ENCODE results near the gene SLN. TPM values are rescaled to one million over a fixed set of nuclear protein-coding genes. Genes with fewer than 3 reads are reported as not detected.

The SLN gene
- total RNA-seq, 1 experiment from 2014 or later = not detected

GRCh38 chr11:107720303-107720774 lies 8.5 kb upstream of the SLN start:
- H3K56ac ChIP-seq (ENCODE audit: insufficient read length, low read depth, low read length) = no peak overlapping the region
- H4K91ac ChIP-seq (ENCODE audit: insufficient read length, low read depth, low read length) = no peak overlapping the region
- H3K27ac Mint-ChIP-seq = no peak overlapping the region
- no peak overlapping the region for H2BK15ac ChIP-seq (ENCODE audit: low read depth, low read length)
- H2AK5ac ChIP-seq (ENCODE audit: insufficient read length, low read length) = no peak overlapping the region
- no CpG with 5 or more reads among the region's 2 CpGs for WGBS (ENCODE audit: extremely low coverage, insufficient read length, low lambda C conversion rate)
- H2BK20ac ChIP-seq (ENCODE audit: low read depth, low read length, poor library complexity, severe bottlenecking) = no peak overlapping the region
- no peaks in the 10 kb centered on the region for H3K9me3 Mint-ChIP-seq
- H2BK5ac ChIP-seq (ENCODE audit: insufficient read length, low read length) = no peak overlapping the region
- H3K4me1 ChIP-seq (ENCODE audit: insufficient read depth, low read length) = no peaks in the 10 kb centered on the region
- no peak overlapping the region for H3K9ac ChIP-seq (ENCODE audit: extremely low read depth, insufficient read length, low read length)
- H3K27ac ChIP-seq (ENCODE audit: insufficient read length, low read depth, low read length) = no peak overlapping the region
- H3T11ph ChIP-seq (ENCODE audit: low read length) = no peak overlapping the region
- no peak overlapping the region for H3K23ac ChIP-seq (ENCODE audit: insufficient read length, low read depth, low read length)
- TF ChIP-seq CTCF (conservative IDR thresholded peaks at IDR 0.05) = no peak
- H3K36me3 Mint-ChIP-seq (ENCODE audit: insufficient read depth in 1 of 3, low read depth in 3 of 3) = no peaks in the 10 kb centered on the region
- no peaks in the 10 kb centered on the region for H3K27me3 ChIP-seq (ENCODE audit: insufficient read depth, low read length)
- no peak overlapping the region for H3K4ac ChIP-seq (ENCODE audit: low read depth, low read length)
- H3K4me2 ChIP-seq (ENCODE audit: insufficient read depth, insufficient read length, low read length) = no peak overlapping the region
- peaks cover 3% of the 10 kb centered on the region for H3K27me3 Mint-ChIP-seq (ENCODE audit: low read depth)
- peaks cover 0 to 2% of the 10 kb centered on the region in 2 experiments; a peak in 1 of 4 replicates for H3K4me1 Mint-ChIP-seq
- no peak overlapping the region for H3K18ac ChIP-seq (ENCODE audit: insufficient read length, low read depth, low read length)
- no peak overlapping the region for H2BK12ac ChIP-seq (ENCODE audit: insufficient read length, low read depth, low read length)
- no peaks in the 10 kb centered on the region for H4K20me1 ChIP-seq (ENCODE audit: control insufficient read depth, insufficient read depth, insufficient read length)
- no peak for DNase-seq
- H2BK120ac ChIP-seq (ENCODE audit: low read depth, low read length, poor library complexity, severe bottlenecking) = no peak overlapping the region
- H3K79me1 ChIP-seq (ENCODE audit: insufficient read depth, low read depth, low read length, poor library complexity, severe bottlenecking) = no peaks in the 10 kb centered on the region
- H4K8ac ChIP-seq (replicated peaks; ENCODE audit: insufficient read length, low read depth, low read length) = no peak overlapping the region
- no peaks in the 10 kb centered on the region for H3K9me3 ChIP-seq (ENCODE audit: control insufficient read depth, low read depth, low read length)
- H3K23me2 ChIP-seq (ENCODE audit: insufficient read length, low read depth, low read length, poor library complexity, severe bottlenecking) = no peaks in the 10 kb centered on the region
- no peak overlapping the region for H3K14ac ChIP-seq (ENCODE audit: insufficient read depth, low read length)
- H2AFZ ChIP-seq (ENCODE audit: low read length) = no peak overlapping the region
- H4K5ac ChIP-seq (ENCODE audit: insufficient read length, low read depth, low read length) = no peak overlapping the region
- no peak overlapping the region for H3K4me3 Mint-ChIP-seq
- no peaks in the 10 kb centered on the region for H3K79me2 ChIP-seq (ENCODE audit: insufficient read depth, low read length)
